HepG2 (cell line): Measurements from ENCODE around the gene ASIC3. TPM values are rescaled to one million over a fixed set of nuclear protein-coding genes. Genes with fewer than 3 reads are reported as not detected.
A peak's percentile ranks its signal among the peaks of the same experiment; 100 is the strongest.

Experiments
- ASH2L ChIP-seq: fragments of 300-600, 200-600 bp; sonication (generic); IDR thresholded peaks from 2 replicates; pipeline ENCODE4 v1.7.0; 2017; ENCODE audit warnings: low read depth, mild to moderate bottlenecking, moderate library complexity, mixed read lengths, low read length; ENCODE audit not compliant: insufficient read length
- BRCA1 ChIP-seq: sonication (generic); formaldehyde crosslinking; IDR thresholded peaks from 2 replicates; pipeline ENCODE4 v1.4.0; 2020; ENCODE audit warnings: missing genetic modification reagents
- ELF1 ChIP-seq: sonication (generic); formaldehyde crosslinking; IDR thresholded peaks from 2 replicates; pipeline ENCODE4 v1.4.0; 2020; ENCODE audit warnings: missing genetic modification reagents
- HOXA7 ChIP-seq: sonication (generic); formaldehyde crosslinking; IDR thresholded peaks from 2 replicates; pipeline ENCODE4 v1.8.1; 2022; ENCODE audit warnings: mild to moderate bottlenecking, missing genetic modification reagents, moderate library complexity
- NR2F1 ChIP-seq, 2 experiments: fragments of 450-650 bp in 1 of 2; formaldehyde crosslinking in 1 of 2; IDR thresholded peaks; 2 replicates each; pipeline versions ENCODE4 v1.5.0 to v1.6.1; 2016 to 2020; ENCODE audit warnings: mild to moderate bottlenecking in 1 of 2, missing compliant biosample characterization in 1 of 2, missing genetic modification reagents in 1 of 2, moderate library complexity in 1 of 2
- PHF5A ChIP-seq: IDR thresholded peaks from one replicate; pipeline ENCODE4 v1.6.1; 2018; ENCODE audit warnings: low read depth, missing genetic modification reagents; ENCODE audit not compliant: unreplicated experiment
- RAD51 ChIP-seq: fragments of 450-650 bp; IDR thresholded peaks from 2 replicates; pipeline ENCODE4 v1.6.1; 2016; ENCODE audit warnings: borderline replicate concordance
- RBAK ChIP-seq: sonication (generic); formaldehyde crosslinking; IDR thresholded peaks from 2 replicates; pipeline ENCODE4 v1.5.1; 2020; ENCODE audit warnings: mild to moderate bottlenecking, missing genetic modification reagents
- RBFOX2 ChIP-seq: fragments of 200-400 bp; formaldehyde crosslinking; IDR thresholded peaks from 2 replicates; pipeline ENCODE4 v1.6.1; 2017; ENCODE audit warnings: low read depth, mild to moderate bottlenecking, low read length
- SP1 ChIP-seq, 2 experiments: fragments of 450-650 bp in 1 of 2; sonication (generic) in 1 of 2; formaldehyde crosslinking in 1 of 2; IDR thresholded peaks; 2 replicates each; pipeline versions ENCODE4 v1.4.0 to v1.6.1; 2016 to 2020; ENCODE audit warnings: missing genetic modification reagents in 1 of 2
- TBX2 ChIP-seq: sonication (generic); formaldehyde crosslinking; IDR thresholded peaks from 2 replicates; pipeline ENCODE4 v1.5.0; 2020; ENCODE audit warnings: missing genetic modification reagents, mild to moderate bottlenecking, borderline replicate concordance
- TGIF2 ChIP-seq: IDR thresholded peaks from 2 replicates; pipeline ENCODE4 v1.6.1; 2016; ENCODE audit warnings: control low read depth, missing compliant biosample characterization
- ZNF264 ChIP-seq: sonication (generic); formaldehyde crosslinking; IDR thresholded peaks from 2 replicates; pipeline ENCODE4 v1.4.0; 2020; ENCODE audit warnings: missing genetic modification reagents
- ZNF292 ChIP-seq: sonication (generic); formaldehyde crosslinking; IDR thresholded peaks from 2 replicates; pipeline ENCODE4 v1.8.1; 2022; ENCODE audit warnings: mild to moderate bottlenecking, low read depth, missing genetic modification reagents, borderline replicate concordance
- ZNF7 ChIP-seq: IDR thresholded peaks from 2 replicates; pipeline ENCODE4 v1.6.1; 2016; ENCODE audit warnings: missing biosample characterization, missing genetic modification reagents
- ZNF720 ChIP-seq: sonication (generic); formaldehyde crosslinking; IDR thresholded peaks from 2 replicates; pipeline ENCODE4 v1.4.0; 2020; ENCODE audit warnings: missing genetic modification reagents
- polyA plus RNA-seq, 8 experiments: library from polyadenylated mRNA; depleted of rRNA in 3 of 8; stranded (reverse) in 7 of 8; unstranded in 1 of 8; fragments of >200 nt; fragmentation: Illumina TruSeq in 4 of 8; extraction: Trizol in 4 of 8; gene quantifications; 2 replicates each; pipeline versions ENCODE4 v1.2.1 to v1.2.3, GENCODE V29; 2011 to 2016; ENCODE audit warnings: low read depth in 4 of 8, missing spikeins in 1 of 8, mixed read lengths in 1 of 8; ENCODE audit not compliant: insufficient read depth in 1 of 8
- total RNA-seq, 5 experiments: library from RNA; depleted of rRNA; stranded (reverse); fragments of >200 nt; fragmentation: Illumina TruSeq; extraction: Trizol; gene quantifications; 2 replicates each; pipeline ENCODE4 v1.2.3, GENCODE V29; 2016; ENCODE audit warnings: low read depth in 1 of 5
- TF ChIP-seq, protein P1 (sequence below): sonication (generic); formaldehyde crosslinking; IDR thresholded peaks from 2 replicates; pipeline ENCODE4 v1.5.1; 2020; ENCODE audit warnings: mild to moderate bottlenecking, missing genetic modification reagents, borderline replicate concordance
- TF ChIP-seq, protein P2 (sequence below): sonication (generic); formaldehyde crosslinking; IDR thresholded peaks from 2 replicates; pipeline ENCODE4 v1.4.0; 2020; ENCODE audit warnings: missing genetic modification reagents, borderline replicate concordance
- TF ChIP-seq, protein P3 (sequence below): sonication (generic); formaldehyde crosslinking; IDR thresholded peaks from 2 replicates; pipeline ENCODE4 v1.8.0; 2022; ENCODE audit warnings: mild to moderate bottlenecking, missing genetic modification reagents, moderate library complexity
- TF ChIP-seq, protein P4 (sequence below): sonication (generic); formaldehyde crosslinking; IDR thresholded peaks from 2 replicates; pipeline ENCODE4 v1.8.1; 2023; ENCODE audit warnings: missing genetic modification reagents, mild to moderate bottlenecking, borderline replicate concordance
- TF ChIP-seq, protein P5 (sequence below): IDR thresholded peaks from 2 replicates; pipeline ENCODE4 v1.6.1; 2018; ENCODE audit warnings: missing genetic modification reagents

ASIC3 gene
- total and polyA plus RNA-seq, 2 of the 13 experiments (the other 11 are each of a cell fraction or from before 2014, with no cell fraction given), result 0.51 TPM; not detected in 1

DNA sequence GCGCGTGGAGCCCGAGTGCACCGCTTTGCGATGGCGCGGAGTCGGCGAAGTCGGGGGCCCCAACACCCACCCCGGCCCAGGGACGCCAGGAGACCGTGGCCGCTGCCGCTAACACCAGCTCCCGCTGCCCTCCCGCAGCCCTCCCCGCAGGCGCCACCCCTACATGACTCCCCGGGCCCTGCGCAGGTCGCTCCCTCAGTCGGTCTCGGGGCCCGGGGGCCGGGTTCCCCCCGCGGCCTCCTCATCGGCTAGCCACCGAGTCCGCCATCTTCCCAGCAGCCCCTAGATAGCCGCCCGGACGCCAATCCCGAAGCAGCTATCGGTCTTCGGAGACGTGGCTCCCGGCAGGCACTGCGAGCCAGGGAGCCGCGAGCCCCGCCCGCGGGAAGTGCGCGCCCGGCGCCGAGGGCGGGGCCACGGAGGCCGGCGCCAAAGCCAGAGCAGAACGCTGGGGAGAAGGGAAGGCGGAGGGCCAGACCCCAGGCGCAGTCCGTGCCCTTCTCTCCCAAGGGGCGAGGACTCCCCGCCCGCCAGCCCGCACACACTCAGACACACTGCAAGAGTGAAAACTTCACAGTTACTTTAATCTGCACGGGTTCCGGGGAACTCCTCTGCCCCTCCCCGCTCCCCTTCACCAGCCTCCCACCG, 32.3 kb downstream of the ASIC3 start, which contains the start of gene FASTK (continued):
- TF ChIP-seq, protein P1, sequence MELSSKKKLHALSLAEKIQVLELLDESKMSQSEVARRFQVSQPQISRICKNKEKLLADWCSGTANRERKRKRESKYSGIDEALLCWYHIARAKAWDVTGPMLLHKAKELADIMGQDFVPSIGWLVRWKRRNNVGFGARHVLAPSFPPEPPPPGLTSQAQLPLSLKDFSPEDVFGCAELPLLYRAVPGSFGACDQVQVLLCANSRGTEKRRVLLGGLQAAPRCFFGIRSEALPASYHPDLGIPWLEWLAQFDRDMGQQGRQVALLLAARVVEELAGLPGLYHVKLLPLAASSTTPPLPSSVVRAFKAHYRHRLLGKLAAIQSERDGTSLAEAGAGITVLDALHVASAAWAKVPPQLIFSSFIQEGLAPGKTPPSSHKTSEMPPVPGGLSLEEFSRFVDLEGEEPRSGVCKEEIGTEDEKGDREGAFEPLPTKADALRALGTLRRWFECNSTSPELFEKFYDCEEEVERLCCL (CRISPR knock-in tag), result no peak; the same call in 1 of the 2 replicates
- TF ChIP-seq BRCA1 (no peak), RBAK (no peak), ZNF292 (CRISPR knock-in tag) (no peak), ZNF720 (CRISPR knock-in tag) (no peak), ZNF264 (CRISPR knock-in tag) (no peak), RBFOX2 (peak; percentile 96), SP1 (IDR thresholded peaks at IDR 0.05) (no peak), SP1 (CRISPR knock-in tag; IDR thresholded peaks at IDR 0.05) (peak; percentile 47; the same call in 1 of the 2 replicates), TBX2 (CRISPR knock-in tag) (peak; percentile 22), ZNF7 (no peak), ELF1 (CRISPR knock-in tag) (no peak), PHF5A (CRISPR knock-in tag) (peak; percentile 33), ASH2L (peak; percentile 84), HOXA7 (no peak), NR2F1 (CRISPR knock-in tag; IDR thresholded peaks at IDR 0.05) (no peak), RAD51 (no peak), TGIF2 (no peak)
- TF ChIP-seq, protein P2, sequence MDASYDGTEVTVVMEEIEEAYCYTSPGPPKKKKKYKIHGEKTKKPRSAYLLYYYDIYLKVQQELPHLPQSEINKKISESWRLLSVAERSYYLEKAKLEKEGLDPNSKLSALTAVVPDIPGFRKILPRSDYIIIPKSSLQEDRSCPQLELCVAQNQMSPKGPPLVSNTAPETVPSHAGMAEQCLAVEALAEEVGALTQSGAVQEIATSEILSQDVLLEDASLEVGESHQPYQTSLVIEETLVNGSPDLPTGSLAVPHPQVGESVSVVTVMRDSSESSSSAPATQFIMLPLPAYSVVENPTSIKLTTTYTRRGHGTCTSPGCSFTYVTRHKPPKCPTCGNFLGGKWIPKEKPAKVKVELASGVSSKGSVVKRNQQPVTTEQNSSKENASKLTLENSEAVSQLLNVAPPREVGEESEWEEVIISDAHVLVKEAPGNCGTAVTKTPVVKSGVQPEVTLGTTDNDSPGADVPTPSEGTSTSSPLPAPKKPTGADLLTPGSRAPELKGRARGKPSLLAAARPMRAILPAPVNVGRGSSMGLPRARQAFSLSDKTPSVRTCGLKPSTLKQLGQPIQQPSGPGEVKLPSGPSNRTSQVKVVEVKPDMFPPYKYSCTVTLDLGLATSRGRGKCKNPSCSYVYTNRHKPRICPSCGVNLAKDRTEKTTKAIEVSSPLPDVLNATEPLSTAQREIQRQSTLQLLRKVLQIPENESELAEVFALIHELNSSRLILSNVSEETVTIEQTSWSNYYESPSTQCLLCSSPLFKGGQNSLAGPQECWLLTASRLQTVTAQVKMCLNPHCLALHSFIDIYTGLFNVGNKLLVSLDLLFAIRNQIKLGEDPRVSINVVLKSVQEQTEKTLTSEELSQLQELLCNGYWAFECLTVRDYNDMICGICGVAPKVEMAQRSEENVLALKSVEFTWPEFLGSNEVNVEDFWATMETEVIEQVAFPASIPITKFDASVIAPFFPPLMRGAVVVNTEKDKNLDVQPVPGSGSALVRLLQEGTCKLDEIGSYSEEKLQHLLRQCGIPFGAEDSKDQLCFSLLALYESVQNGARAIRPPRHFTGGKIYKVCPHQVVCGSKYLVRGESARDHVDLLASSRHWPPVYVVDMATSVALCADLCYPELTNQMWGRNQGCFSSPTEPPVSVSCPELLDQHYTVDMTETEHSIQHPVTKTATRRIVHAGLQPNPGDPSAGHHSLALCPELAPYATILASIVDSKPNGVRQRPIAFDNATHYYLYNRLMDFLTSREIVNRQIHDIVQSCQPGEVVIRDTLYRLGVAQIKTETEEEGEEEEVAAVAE (CRISPR knock-in tag), result no peak; the same call in 1 of the 2 replicates
- TF ChIP-seq, protein P3, sequence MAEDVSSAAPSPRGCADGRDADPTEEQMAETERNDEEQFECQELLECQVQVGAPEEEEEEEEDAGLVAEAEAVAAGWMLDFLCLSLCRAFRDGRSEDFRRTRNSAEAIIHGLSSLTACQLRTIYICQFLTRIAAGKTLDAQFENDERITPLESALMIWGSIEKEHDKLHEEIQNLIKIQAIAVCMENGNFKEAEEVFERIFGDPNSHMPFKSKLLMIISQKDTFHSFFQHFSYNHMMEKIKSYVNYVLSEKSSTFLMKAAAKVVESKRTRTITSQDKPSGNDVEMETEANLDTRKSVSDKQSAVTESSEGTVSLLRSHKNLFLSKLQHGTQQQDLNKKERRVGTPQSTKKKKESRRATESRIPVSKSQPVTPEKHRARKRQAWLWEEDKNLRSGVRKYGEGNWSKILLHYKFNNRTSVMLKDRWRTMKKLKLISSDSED (CRISPR knock-in tag), result 0 out of 2 replicates have a peak, but pooled peaks have one; percentile 12
- TF ChIP-seq, protein P4, sequence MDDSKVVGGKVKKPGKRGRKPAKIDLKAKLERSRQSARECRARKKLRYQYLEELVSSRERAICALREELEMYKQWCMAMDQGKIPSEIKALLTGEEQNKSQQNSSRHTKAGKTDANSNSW, result no peak
- TF ChIP-seq, protein P5, sequence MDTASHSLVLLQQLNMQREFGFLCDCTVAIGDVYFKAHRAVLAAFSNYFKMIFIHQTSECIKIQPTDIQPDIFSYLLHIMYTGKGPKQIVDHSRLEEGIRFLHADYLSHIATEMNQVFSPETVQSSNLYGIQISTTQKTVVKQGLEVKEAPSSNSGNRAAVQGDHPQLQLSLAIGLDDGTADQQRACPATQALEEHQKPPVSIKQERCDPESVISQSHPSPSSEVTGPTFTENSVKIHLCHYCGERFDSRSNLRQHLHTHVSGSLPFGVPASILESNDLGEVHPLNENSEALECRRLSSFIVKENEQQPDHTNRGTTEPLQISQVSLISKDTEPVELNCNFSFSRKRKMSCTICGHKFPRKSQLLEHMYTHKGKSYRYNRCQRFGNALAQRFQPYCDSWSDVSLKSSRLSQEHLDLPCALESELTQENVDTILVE (CRISPR knock-in tag), result peak; percentile 52; the same call in 1 of the 2 replicates
